GM13976 (cell line): ENCODE results near the gene PPP2R2D.
"Not testable (repeated sequence)": the region's sequence is repeated elsewhere in the genome, so short reads cannot be mapped to it uniquely, and the experiment has no call there.

Source experiments
- DNase-seq: peaks from one replicate; pipeline ENCODE4 v3.0.0; 2012; ENCODE audit warnings: low spot score
- in situ Hi-C: fragments of 300-500 bp; cut with MboI; formaldehyde crosslinking; loops from one replicate; pipeline ENCODE4 v1.12.0; 2022; ENCODE audit warnings: low sequenced_read_pairs, mixed read lengths, inconsistent platforms; ENCODE audit not compliant: unreplicated experiment
- TF ChIP-seq, protein P1 (sequence below): IDR thresholded peaks from 2 replicates; pipeline ENCODE4 v1.5.1; 2012; ENCODE audit warnings: borderline replicate concordance, mild to moderate bottlenecking; ENCODE audit not compliant: insufficient read depth; ENCODE audit errors: extremely low read depth, missing control alignments, control extremely low read depth

The PPP2R2D gene

DNA sequence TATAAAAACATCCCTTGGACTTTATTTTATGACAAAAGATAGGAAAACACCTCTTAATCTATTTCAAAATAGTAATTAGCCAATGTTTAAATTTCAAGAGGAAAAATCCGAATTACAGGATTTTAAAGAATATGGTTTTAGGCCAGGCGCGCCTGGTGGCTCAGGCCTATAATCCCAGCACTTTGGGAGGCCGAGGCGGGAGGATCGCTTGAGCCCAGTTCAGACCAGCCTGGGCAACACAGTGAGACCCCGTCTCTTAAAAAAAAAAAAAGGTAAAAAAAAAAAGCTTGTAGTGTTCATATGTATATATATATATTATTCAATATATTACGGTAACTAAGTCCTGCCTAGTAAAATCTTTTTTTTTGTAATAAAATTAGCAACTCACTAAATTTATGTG, 79.5 kb downstream of the PPP2R2D start:
- in situ Hi-C loops = no loop called here
- TF ChIP-seq, protein P1, sequence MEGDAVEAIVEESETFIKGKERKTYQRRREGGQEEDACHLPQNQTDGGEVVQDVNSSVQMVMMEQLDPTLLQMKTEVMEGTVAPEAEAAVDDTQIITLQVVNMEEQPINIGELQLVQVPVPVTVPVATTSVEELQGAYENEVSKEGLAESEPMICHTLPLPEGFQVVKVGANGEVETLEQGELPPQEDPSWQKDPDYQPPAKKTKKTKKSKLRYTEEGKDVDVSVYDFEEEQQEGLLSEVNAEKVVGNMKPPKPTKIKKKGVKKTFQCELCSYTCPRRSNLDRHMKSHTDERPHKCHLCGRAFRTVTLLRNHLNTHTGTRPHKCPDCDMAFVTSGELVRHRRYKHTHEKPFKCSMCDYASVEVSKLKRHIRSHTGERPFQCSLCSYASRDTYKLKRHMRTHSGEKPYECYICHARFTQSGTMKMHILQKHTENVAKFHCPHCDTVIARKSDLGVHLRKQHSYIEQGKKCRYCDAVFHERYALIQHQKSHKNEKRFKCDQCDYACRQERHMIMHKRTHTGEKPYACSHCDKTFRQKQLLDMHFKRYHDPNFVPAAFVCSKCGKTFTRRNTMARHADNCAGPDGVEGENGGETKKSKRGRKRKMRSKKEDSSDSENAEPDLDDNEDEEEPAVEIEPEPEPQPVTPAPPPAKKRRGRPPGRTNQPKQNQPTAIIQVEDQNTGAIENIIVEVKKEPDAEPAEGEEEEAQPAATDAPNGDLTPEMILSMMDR = no peak
- DNase-seq = no peak

DNA sequence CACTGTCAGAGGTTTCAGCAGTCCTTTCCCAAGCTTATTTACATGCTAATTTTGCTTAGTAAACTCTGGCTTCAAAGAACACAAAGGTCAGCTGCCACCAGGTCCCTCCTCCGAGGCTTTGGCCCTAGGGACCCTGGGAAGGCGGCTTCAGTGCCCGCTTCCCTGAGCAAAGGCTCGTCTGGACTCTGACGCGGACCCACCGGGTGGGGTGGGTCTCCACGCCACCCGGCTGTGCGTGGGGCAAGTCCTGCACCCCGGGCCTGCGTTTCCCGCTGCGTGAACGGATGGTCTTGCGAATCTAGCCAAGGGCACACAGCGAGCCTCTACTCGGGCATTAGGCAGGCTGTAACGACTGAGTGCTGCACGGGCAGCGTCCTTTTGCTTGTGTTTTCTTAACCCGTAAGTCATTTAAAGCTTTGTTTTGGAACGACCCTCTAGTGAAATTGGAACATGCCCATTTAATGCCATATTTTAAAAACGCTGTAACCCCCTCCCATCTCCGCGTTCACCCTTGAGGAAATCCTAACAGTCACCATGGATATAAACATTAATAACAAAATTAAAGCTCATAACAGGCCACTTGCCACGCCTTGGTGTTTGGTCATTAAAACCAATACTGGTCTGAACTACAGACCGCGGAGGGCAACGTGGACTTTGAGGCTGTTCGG, 80.1 kb downstream of the PPP2R2D start:
- in situ Hi-C loops = no loop called here
- DNase-seq = no peak
- TF ChIP-seq, protein P1 = no peak

DNA sequence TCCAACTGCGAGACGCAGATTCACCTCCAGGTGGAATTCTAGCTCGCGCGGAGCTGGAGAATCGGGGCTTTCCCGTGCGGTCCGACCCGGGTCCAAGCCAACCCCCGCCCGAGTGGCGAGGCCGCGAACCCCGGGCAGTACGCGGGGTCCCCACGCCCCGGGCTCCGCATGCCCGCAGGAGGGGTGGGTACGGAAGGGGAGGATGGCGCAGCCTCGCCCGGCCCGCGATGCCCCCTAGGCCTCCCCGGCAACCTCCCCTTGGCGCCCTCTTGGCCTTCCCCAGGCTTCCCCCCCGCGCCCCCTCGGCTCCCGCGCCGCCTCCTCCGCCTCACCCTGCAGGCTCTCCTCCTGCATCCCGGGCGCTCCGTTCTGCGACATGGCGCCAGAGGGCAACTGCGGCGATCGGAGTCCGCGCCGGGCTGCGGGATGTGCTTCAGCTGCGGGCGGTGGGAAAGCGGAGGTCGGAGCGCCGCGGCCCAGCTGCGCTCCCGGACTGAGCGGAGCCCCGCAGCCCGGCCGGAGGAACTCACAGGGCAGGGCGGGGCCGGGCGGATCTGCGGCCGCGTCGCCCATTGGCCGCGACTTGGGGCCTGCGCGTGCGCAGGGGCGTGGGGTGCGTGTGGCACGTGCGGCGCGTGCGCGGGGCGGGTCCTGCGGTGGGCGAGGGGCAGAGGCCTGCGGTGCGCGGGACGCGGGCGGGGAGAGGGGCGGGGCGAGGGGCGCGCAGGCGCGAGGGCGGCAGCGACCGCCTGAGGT, 80.8 kb downstream of the PPP2R2D start, which contains the start of gene BNIP3:
TSS of gene BNIP3 (minus strand) at position 495 of the 756 bp plus-strand sequence. CDS start at position 378, 117 bp downstream.
- TF ChIP-seq, protein P1 = no peak
- DNase-seq = peak; percentile 98
- in situ Hi-C loops = no loop called here

DNA sequence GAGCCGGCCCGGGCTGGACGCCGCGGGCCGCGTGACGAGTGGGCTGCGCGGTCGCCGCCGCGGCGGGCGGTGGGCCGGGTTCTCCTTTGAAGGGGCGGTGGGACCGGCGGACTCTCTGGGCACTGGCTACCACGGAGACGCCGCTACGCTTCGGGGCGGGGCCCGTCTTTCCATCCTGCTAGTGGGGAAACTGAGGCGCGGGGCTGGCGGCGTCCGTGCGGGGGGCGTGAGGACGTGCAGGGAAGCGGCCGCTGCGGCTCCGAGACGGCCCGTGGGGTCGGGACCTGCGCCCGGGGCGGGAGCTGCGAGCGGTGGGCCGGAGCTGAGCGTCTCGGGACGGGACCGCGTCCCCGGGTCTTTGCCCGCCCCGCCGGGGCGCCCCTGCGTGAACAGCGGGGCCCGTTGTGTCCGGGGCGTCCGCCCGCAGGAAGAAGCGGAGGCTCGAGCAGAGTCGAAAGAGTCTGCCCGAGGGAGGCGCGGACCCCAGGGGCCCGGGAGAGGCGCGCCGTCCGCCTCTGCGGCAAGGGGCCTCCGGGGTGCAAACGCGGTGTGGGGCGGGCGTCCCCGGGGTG, 81.5 kb downstream of the PPP2R2D start:
- TF ChIP-seq, protein P1 = no peak
- in situ Hi-C loops = no loop called here
- peak; percentile 69 for DNase-seq

DNA sequence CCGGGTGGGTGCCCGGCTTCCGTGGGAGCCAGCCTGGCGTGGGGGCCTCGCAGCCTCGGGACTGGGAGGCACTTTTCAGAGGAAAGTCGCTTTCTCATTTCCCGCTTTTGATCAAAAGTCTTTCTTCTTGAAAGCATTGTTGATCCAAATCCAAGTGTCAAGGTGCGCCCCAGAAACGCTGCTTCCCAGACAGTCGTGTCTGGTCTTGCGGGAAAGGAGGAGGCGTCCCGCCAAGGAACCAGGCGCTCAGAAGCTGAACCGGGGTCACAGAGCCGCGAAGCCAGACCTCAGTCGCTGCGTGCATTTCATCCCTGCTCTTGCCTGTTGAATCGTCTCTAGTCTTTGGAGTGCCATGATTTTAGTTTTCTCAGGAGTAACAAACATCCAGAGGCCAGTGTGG, 82.0 kb downstream of the PPP2R2D start:
- DNase-seq = no peak
- in situ Hi-C loops = no loop called here
- TF ChIP-seq, protein P1 = no peak

DNA sequence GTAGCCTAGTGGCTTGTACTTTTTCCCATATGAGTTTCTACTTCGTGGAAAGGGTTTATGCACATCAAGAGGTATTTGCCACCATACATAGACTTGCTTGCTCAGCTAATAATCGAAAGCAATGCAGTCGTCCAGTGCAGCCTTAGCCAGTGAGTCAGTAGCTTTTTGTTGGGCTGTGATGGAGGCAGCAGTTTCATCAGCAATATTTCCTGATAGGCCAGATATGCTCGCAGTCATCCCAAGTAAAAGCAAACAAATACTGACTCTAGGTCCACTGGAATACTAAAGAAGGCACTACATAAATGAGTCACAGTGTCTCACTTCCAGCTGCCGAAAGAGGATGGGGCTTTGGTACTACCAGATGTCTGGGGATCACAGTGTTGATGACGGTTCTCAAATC, 83.0 kb downstream of the PPP2R2D start:
- in situ Hi-C loops = no loop called here
- no peak for DNase-seq
- TF ChIP-seq, protein P1 = no peak

DNA sequence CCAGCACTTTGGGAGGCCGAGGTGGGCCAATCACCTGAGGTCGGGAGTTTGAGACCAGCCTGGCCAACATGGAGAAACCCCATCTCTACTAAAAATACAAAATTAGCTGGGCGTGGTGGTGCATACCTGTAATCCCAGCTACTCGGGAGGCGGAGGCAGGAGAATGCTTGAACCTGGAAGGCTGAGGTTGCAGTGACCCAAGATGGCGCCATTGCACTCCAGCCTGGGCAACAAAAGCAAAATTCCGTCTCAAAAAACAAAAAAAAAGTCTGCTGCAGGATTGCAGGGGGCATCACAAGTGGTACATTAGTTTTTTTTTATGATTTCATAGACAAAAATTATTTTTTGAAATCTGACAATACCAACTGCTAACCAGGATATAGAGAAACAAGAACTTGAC, 86.0 kb downstream of the PPP2R2D start:
- DNase-seq, in situ Hi-C loops: not testable (repeated sequence)

DNA sequence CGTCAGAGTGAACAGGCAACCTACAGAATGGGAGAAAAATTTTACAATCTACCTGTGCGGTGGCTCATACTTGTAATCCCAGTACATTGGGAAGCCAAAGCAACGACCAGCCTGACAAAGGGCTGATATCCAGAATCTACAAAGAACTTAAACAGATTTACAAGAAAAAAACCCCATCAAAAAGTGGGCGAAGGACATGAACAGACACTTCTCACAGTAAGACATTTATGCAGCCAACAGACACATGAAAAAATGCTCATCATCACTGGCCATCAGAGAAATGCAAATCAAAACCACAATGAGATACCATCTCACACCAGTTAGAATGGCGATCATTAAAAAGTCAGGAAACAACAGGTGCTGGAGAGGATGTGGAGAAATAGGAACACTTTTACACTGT, 86.5 kb downstream of the PPP2R2D start:
- in situ Hi-C loops, DNase-seq: not testable (repeated sequence)

DNA sequence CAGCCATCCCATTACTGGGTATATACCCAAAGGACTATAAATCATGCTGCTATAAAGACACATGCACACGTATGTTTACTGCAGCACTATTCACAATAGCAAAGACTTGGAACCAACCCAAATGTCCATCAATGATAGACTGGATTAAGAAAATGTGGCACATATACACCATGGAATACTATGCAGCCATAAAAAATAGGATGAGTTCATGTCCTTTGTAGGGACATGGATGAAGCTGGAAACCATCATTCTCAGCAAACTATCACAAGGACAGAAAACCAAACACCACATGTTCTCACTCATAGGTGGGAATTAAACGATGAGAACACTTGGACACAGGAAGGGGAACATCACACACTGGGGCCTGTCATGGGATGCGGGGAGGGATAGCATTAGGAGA, 87.0 kb downstream of the PPP2R2D start:
- in situ Hi-C loops, DNase-seq: not testable (repeated sequence)
